Measurements from ENCODE around the gene DSG2. TPM values are rescaled to one million over a fixed set of nuclear protein-coding genes. Genes with fewer than 3 reads are reported as not detected.

DSG2 gene
- total RNA-seq = 1.4 and 1.7 TPM in 2 replicates

- Mint-ChIP-seq H3K4me3 (ENCODE audit: low read depth) (peak within 1 kb of the TSS; percentile 76), H3K27me3 (ENCODE audit: low read depth) (peaks cover 42% of the 10 kb centered on the region), H3K27ac (no peak within 1 kb of the TSS), H3K36me3 (ENCODE audit: low read depth) (no peaks in the 10 kb centered on the region), H3K9me3 (no peaks in the 10 kb centered on the region), H3K4me1 (ENCODE audit: low read depth) (peaks cover 7% of the 10 kb centered on the region)
- peak; percentile 16 for DNase-seq (ENCODE audit: low spot score)
- intact Hi-C loops (cut with micrococcal nuclease) = no loop called here
These were observed at the start of gene DSG2 for GRCh38 chr18:31497836-31498573. TSS of gene DSG2 (plus strand) at chr18:31498177. CDS start at chr18:31498252, 75 bp downstream.

GRCh38 chr18:31450409-31450808 is 47.6 kb upstream of the DSG2 start:
- Mint-ChIP-seq H3K4me3 (ENCODE audit: low read depth) (no peak overlapping the region), H3K36me3 (ENCODE audit: low read depth) (no peaks in the 10 kb centered on the region), H3K27me3 (ENCODE audit: low read depth) (no peaks in the 10 kb centered on the region), H3K9me3 (no peaks in the 10 kb centered on the region), H3K4me1 (ENCODE audit: low read depth) (no peaks in the 10 kb centered on the region), H3K27ac (no peak overlapping the region)
- intact Hi-C loops (cut with micrococcal nuclease) = no loop called here
- no peak for DNase-seq (ENCODE audit: low spot score)

- Mint-ChIP-seq H3K27ac (no peak overlapping the region), H3K36me3 (ENCODE audit: low read depth) (no peaks in the 10 kb centered on the region), H3K4me3 (ENCODE audit: low read depth) (no peak overlapping the region), H3K4me1 (ENCODE audit: low read depth) (no peaks in the 10 kb centered on the region), H3K27me3 (ENCODE audit: low read depth) (no peaks in the 10 kb centered on the region), H3K9me3 (no peaks in the 10 kb centered on the region)
- intact Hi-C loops (cut with micrococcal nuclease) = no loop called here
- no peak for DNase-seq (ENCODE audit: low spot score)
These were observed 46.4 kb upstream of the DSG2 start for GRCh38 chr18:31451625-31452024.

- Mint-ChIP-seq H3K4me3 (ENCODE audit: low read depth) (no peak overlapping the region), H3K27me3 (ENCODE audit: low read depth) (no peaks in the 10 kb centered on the region), H3K4me1 (ENCODE audit: low read depth) (no peaks in the 10 kb centered on the region), H3K27ac (no peak overlapping the region), H3K9me3 (no peaks in the 10 kb centered on the region), H3K36me3 (ENCODE audit: low read depth) (no peaks in the 10 kb centered on the region)
- no peak for DNase-seq (ENCODE audit: low spot score)
- intact Hi-C loops (cut with micrococcal nuclease) = no loop called here
These were observed 43.8 kb upstream of the DSG2 start for GRCh38 chr18:31454066-31454708.

GRCh38 chr18:31469629-31470028 is 28.3 kb upstream of the DSG2 start:
- DNase-seq (ENCODE audit: low spot score) = no peak
- H3K4me1 Mint-ChIP-seq (ENCODE audit: low read depth) = no peaks in the 10 kb centered on the region
- no peak overlapping the region for H3K4me3 Mint-ChIP-seq (ENCODE audit: low read depth)
- intact Hi-C loops (cut with micrococcal nuclease) = no loop called here
- H3K36me3 Mint-ChIP-seq (ENCODE audit: low read depth) = no peaks in the 10 kb centered on the region
- no peaks in the 10 kb centered on the region for H3K9me3 Mint-ChIP-seq
- no peaks in the 10 kb centered on the region for H3K27me3 Mint-ChIP-seq (ENCODE audit: low read depth)
- H3K27ac Mint-ChIP-seq = no peak overlapping the region

- Mint-ChIP-seq H3K27me3 (ENCODE audit: low read depth) (peaks cover 3% of the 10 kb centered on the region), H3K9me3 (no peaks in the 10 kb centered on the region), H3K36me3 (ENCODE audit: low read depth) (no peaks in the 10 kb centered on the region), H3K27ac (no peak overlapping the region), H3K4me1 (ENCODE audit: low read depth) (no peaks in the 10 kb centered on the region), H3K4me3 (ENCODE audit: low read depth) (no peak overlapping the region)
- intact Hi-C loops (cut with micrococcal nuclease) = no loop called here
- DNase-seq (ENCODE audit: low spot score) = no peak
These were observed 19.3 kb upstream of the DSG2 start for GRCh38 chr18:31478688-31479087.

GRCh38 chr18:31482051-31482450 is 15.9 kb upstream of the DSG2 start:
- Mint-ChIP-seq H3K4me1 (ENCODE audit: low read depth) (no peaks in the 10 kb centered on the region), H3K9me3 (no peaks in the 10 kb centered on the region)
- intact Hi-C loops (cut with micrococcal nuclease) = no loop called here

GRCh38 chr18:31483396-31483795 is 14.6 kb upstream of the DSG2 start:
- H3K4me3 Mint-ChIP-seq (ENCODE audit: low read depth) = no peak overlapping the region
- H3K36me3 Mint-ChIP-seq (ENCODE audit: low read depth) = no peaks in the 10 kb centered on the region
- no peak for DNase-seq (ENCODE audit: low spot score)
- intact Hi-C loops (cut with micrococcal nuclease) = no loop called here
- H3K4me1 Mint-ChIP-seq (ENCODE audit: low read depth) = no peaks in the 10 kb centered on the region
- H3K9me3 Mint-ChIP-seq = no peaks in the 10 kb centered on the region
- no peak overlapping the region for H3K27ac Mint-ChIP-seq
- peaks cover 3% of the 10 kb centered on the region for H3K27me3 Mint-ChIP-seq (ENCODE audit: low read depth)

More at GRCh38 chr18:31482051-31482450, 15.9 kb upstream of the DSG2 start:
- Mint-ChIP-seq H3K4me3 (ENCODE audit: low read depth) (no peak overlapping the region), H3K36me3 (ENCODE audit: low read depth) (no peaks in the 10 kb centered on the region), H3K27me3 (ENCODE audit: low read depth) (peaks cover 3% of the 10 kb centered on the region), H3K27ac (no peak overlapping the region)
- no peak for DNase-seq (ENCODE audit: low spot score)

- Mint-ChIP-seq H3K36me3 (ENCODE audit: low read depth) (no peaks in the 10 kb centered on the region), H3K4me1 (ENCODE audit: low read depth) (no peaks in the 10 kb centered on the region), H3K27me3 (ENCODE audit: low read depth) (peaks cover 3% of the 10 kb centered on the region), H3K4me3 (ENCODE audit: low read depth) (no peak overlapping the region), H3K27ac (no peak overlapping the region), H3K9me3 (no peaks in the 10 kb centered on the region)
- intact Hi-C loops (cut with micrococcal nuclease) = no loop called here
- no peak for DNase-seq (ENCODE audit: low spot score)
These were observed 13.5 kb upstream of the DSG2 start for GRCh38 chr18:31484461-31484860.

- H3K36me3 Mint-ChIP-seq (ENCODE audit: low read depth) = no peaks in the 10 kb centered on the region
- no peaks in the 10 kb centered on the region for H3K4me1 Mint-ChIP-seq (ENCODE audit: low read depth)
- intact Hi-C loops (cut with micrococcal nuclease) = no loop called here
- no peak overlapping the region for H3K27ac Mint-ChIP-seq
- H3K9me3 Mint-ChIP-seq = no peaks in the 10 kb centered on the region
- H3K27me3 Mint-ChIP-seq (ENCODE audit: low read depth) = peaks cover 5% of the 10 kb centered on the region
- DNase-seq (ENCODE audit: low spot score) = no peak
- no peak overlapping the region for H3K4me3 Mint-ChIP-seq (ENCODE audit: low read depth)
These were observed 11.8 kb upstream of the DSG2 start for GRCh38 chr18:31486165-31486564.

- no peak for DNase-seq (ENCODE audit: low spot score)
- no peak overlapping the region for H3K27ac Mint-ChIP-seq
- intact Hi-C loops (cut with micrococcal nuclease) = no loop called here
- H3K9me3 Mint-ChIP-seq = no peaks in the 10 kb centered on the region
- peaks cover 5% of the 10 kb centered on the region for H3K27me3 Mint-ChIP-seq (ENCODE audit: low read depth)
- no peaks in the 10 kb centered on the region for H3K4me1 Mint-ChIP-seq (ENCODE audit: low read depth)
- H3K4me3 Mint-ChIP-seq (ENCODE audit: low read depth) = no peak overlapping the region
- no peaks in the 10 kb centered on the region for H3K36me3 Mint-ChIP-seq (ENCODE audit: low read depth)
These were observed 10.5 kb upstream of the DSG2 start for GRCh38 chr18:31487246-31488015.

- Mint-ChIP-seq H3K36me3 (ENCODE audit: low read depth) (no peaks in the 10 kb centered on the region), H3K27ac (no peak overlapping the region), H3K9me3 (no peaks in the 10 kb centered on the region), H3K27me3 (ENCODE audit: low read depth) (peaks cover 4% of the 10 kb centered on the region), H3K4me1 (ENCODE audit: low read depth) (no peaks in the 10 kb centered on the region), H3K4me3 (ENCODE audit: low read depth) (no peak overlapping the region)
- DNase-seq (ENCODE audit: low spot score) = no peak
- intact Hi-C loops (cut with micrococcal nuclease) = no loop called here
These were observed 8.7 kb upstream of the DSG2 start for GRCh38 chr18:31489311-31489710.

GRCh38 chr18:31490387-31490786 is 7.6 kb upstream of the DSG2 start:
- intact Hi-C loops (cut with micrococcal nuclease) = no loop called here
- no peak overlapping the region for H3K4me3 Mint-ChIP-seq (ENCODE audit: low read depth)

More at GRCh38 chr18:31490387-31490786, 7.6 kb upstream of the DSG2 start:
- no peaks in the 10 kb centered on the region for H3K4me1 Mint-ChIP-seq (ENCODE audit: low read depth)
- H3K27ac Mint-ChIP-seq = no peak overlapping the region
- H3K36me3 Mint-ChIP-seq (ENCODE audit: low read depth) = no peaks in the 10 kb centered on the region
- no peak for DNase-seq (ENCODE audit: low spot score)
- H3K27me3 Mint-ChIP-seq (ENCODE audit: low read depth) = peaks cover 4% of the 10 kb centered on the region
- H3K9me3 Mint-ChIP-seq = no peaks in the 10 kb centered on the region

Data from activated T-helper 2 cell treated with anti-CD3 and anti-CD28 coated beads, Interferon-gamma antibody, Interleukin-2, Interleukin-4, amounts not matched to agents 10 μg/mL and 5 μg/mL and 100 μg/mL, durations not matched to agents 14 hours and 24 hours and 36 hours (primary cell).